Vagina (tissue), 2 donors: ENCODE results near the gene USF2. TPM values are rescaled to one million over a fixed set of nuclear protein-coding genes. Genes with fewer than 3 reads are reported as not detected.
"Not testable (repeated sequence)": the region's sequence is repeated elsewhere in the genome, so short reads cannot be mapped to it uniquely, and the experiment has no call there.

ENCODE experiments used
- DNase-seq, 2 donors: peaks; one replicate each; pipeline ENCODE4 v3.0.0-alpha.2; 2017; ENCODE audit errors: extremely low spot score in 2 of 2
- H3K27ac ChIP-seq: fragments of 200-600 bp; sonication (generic); one replicate; pipeline ENCODE4 v1.5.1; 2019
- H3K27me3 ChIP-seq: fragments of 200-600 bp; sonication (generic); one replicate; pipeline ENCODE4 v1.5.1; 2019
- H3K36me3 ChIP-seq, 2 donors: fragments of 200-600 bp; sonication (generic); one replicate each; pipeline ENCODE4 v1.5.1; 2017 to 2019
- H3K4me1 ChIP-seq: fragments of 200-600 bp; sonication (generic); one replicate; pipeline ENCODE4 v1.5.1; 2019
- H3K4me3 ChIP-seq, 2 donors: fragments of 200-600 bp; sonication (generic); 1 replicate in 1 of 2; 2 replicates in 1 of 2; pipeline ENCODE4 v1.5.1; 2016 to 2019
- H3K9me3 ChIP-seq: fragments of 200-600 bp; sonication (generic); one replicate; pipeline ENCODE4 v1.5.1; 2019
- CTCF ChIP-seq, 3 experiments: fragments of 450-650 bp in 2 of 3; fragments of 200-600 bp in 1 of 3; sonication (generic) in 1 of 3; IDR thresholded peaks; one replicate each; pipeline ENCODE4 v1.5.1; 2017 to 2019; ENCODE audit warnings: antibody characterized with exemption in 3 of 3, mild to moderate bottlenecking in 2 of 3, moderate library complexity in 2 of 3
- POLR2A ChIP-seq, 2 donors: fragments of 450-650 bp; IDR thresholded peaks; one replicate each; pipeline ENCODE4 v1.6.1; 2017; ENCODE audit warnings: antibody characterized with exemption in 2 of 2, mild to moderate bottlenecking in 2 of 2, moderate library complexity in 2 of 2
- POLR2AphosphoS5 ChIP-seq, 2 donors: sonication (generic); formaldehyde crosslinking; IDR thresholded peaks; one replicate each; pipeline ENCODE4 v1.9.0; 2017; ENCODE audit warnings: antibody characterized with exemption in 2 of 2, mild to moderate bottlenecking in 2 of 2, low read depth in 1 of 2; ENCODE audit not compliant: insufficient read depth in 1 of 2
- intact Hi-C: fragments of 100-400 bp; cut with DNase I; formaldehyde crosslinking; loops from one replicate; pipeline ENCODE4 v1.15.1; 2023
- total RNA-seq: library from RNA; depleted of rRNA; stranded (reverse); fragments of >200 nt; gene quantifications from one replicate; pipeline ENCODE4 v1.2.3, GENCODE V29; 2016

Gene USF2
- total RNA-seq, 1 donor from 2014 or later = 95.5 TPM

- intact Hi-C loops = no loop called here
Measured at GRCh38 chr19:35281303-35281702, 12.5 kb downstream of the USF2 start.

GRCh38 chr19:35284153-35285094 is 15.7 kb downstream of the USF2 start:
- no peaks in the 10 kb centered on the region for H3K9me3 ChIP-seq
- no peak for DNase-seq
- no peaks in the 10 kb centered on the region for H3K27me3 ChIP-seq
- no peak overlapping the region for H3K27ac ChIP-seq
- no peak overlapping the region for H3K4me3 ChIP-seq
- peaks cover 16% of the 10 kb centered on the region for H3K4me1 ChIP-seq
- intact Hi-C loops = no loop called here
- H3K36me3 ChIP-seq = peaks cover 0 to 4% of the 10 kb centered on the region in 2 donors
- TF ChIP-seq CTCF (IDR thresholded peaks at IDR 0.05) = no peak
- TF ChIP-seq POLR2A (IDR thresholded peaks at IDR 0.05) = no peak
- TF ChIP-seq POLR2AphosphoS5 (IDR thresholded peaks at IDR 0.05; ENCODE audit: insufficient read depth in 1 of 2, low read depth in 1 of 2) = no peak

More at GRCh38 chr19:35281303-35281702, 12.5 kb downstream of the USF2 start:
- H3K4me1 ChIP-seq = peaks cover 16% of the 10 kb centered on the region
- H3K36me3 ChIP-seq = peaks cover 0 to 32% of the 10 kb centered on the region in 2 donors
- no peak overlapping the region for H3K27ac ChIP-seq
- no peak for DNase-seq
- H3K27me3 ChIP-seq = no peaks in the 10 kb centered on the region
- no peaks in the 10 kb centered on the region for H3K9me3 ChIP-seq
- H3K4me3 ChIP-seq = no peak overlapping the region
- no peak for TF ChIP-seq POLR2A (IDR thresholded peaks at IDR 0.05)
- TF ChIP-seq CTCF (IDR thresholded peaks at IDR 0.05) = no peak
- TF ChIP-seq POLR2AphosphoS5 (IDR thresholded peaks at IDR 0.05; ENCODE audit: insufficient read depth in 1 of 2, low read depth in 1 of 2) = no peak

DNA sequence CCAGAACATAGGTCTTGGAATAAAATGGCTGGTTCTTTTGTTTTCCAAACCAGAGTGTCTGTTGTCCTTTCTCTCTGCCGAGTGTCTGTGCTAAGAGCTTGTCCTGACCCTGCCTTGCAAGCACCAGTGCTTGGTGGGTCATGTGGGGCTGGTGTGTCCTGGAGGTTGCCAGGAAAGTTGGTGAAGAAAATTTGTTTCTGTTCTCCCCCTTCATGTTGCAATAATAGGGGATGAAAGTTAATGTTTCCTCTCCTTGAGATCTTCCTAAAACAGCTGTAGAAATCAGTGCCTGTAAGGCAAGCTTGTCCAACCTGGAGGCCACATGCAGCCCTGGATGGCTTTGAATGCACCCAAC is 16.3 kb downstream of the USF2 start:
- no peaks in the 10 kb centered on the region for H3K27me3 ChIP-seq
- no peaks in the 10 kb centered on the region for H3K9me3 ChIP-seq
- peaks cover 16% of the 10 kb centered on the region for H3K4me1 ChIP-seq
- no peak overlapping the region for H3K4me3 ChIP-seq
- TF ChIP-seq CTCF (IDR thresholded peaks at IDR 0.05) = no peak
- TF ChIP-seq POLR2AphosphoS5 (IDR thresholded peaks at IDR 0.05; ENCODE audit: insufficient read depth in 1 of 2, low read depth in 1 of 2) = no peak
- no peak for TF ChIP-seq POLR2A (IDR thresholded peaks at IDR 0.05)
- H3K27ac ChIP-seq = no peak overlapping the region
- intact Hi-C loops = no loop called here
- DNase-seq = no peak
- no peaks in the 10 kb centered on the region for H3K36me3 ChIP-seq

DNA sequence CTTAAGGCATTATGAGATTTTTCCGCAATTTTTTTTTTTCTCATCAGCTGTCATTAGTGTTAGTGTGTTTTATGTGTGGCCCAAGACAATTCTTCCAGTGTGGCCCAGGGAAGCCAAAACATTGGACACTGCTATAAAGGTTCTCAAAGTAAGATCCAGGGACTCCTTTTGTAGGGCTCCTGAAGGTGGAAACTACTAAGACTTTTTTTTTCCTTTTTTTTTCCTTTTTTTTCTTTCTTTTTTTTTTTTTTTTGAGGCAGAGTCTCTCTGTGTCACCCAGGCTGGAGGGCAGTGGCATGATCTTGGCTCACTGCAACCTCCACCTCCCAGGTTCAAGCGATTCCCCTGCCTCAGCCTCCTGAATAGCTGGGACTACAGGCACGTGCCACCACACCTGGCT is 16.7 kb downstream of the USF2 start:
- not testable (repeated sequence) for H3K9me3 ChIP-seq

DNA sequence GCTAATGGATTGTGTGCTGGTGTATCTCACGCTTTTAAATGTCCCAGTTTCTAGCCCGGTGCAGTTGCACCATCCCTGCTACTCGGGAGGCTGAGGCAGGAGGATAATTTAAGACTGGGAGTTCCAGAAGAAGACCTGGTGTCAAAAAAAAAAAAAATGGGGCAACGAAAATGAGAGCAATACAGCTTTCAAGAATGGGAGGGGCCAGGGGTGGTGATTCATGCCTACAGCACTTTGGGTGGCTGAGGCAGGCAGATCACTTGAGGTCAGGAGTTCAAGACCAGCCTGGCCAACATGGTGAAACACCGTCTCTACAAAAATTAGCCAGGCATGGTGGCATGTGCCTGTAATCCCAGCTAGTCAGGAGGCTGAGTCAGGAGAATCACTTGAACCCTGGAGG is 17.3 kb downstream of the USF2 start:
- H3K4me3 ChIP-seq, H3K27ac ChIP-seq, H3K27me3 ChIP-seq, intact Hi-C loops, H3K36me3 ChIP-seq, DNase-seq, H3K9me3 ChIP-seq: not testable (repeated sequence)
- H3K4me1 ChIP-seq = peaks cover 12% of the 10 kb centered on the region

More for the DNA sequence above, 16.7 kb downstream of the USF2 start:
- intact Hi-C loops, H3K36me3 ChIP-seq, H3K4me3 ChIP-seq, H3K27me3 ChIP-seq, DNase-seq, H3K27ac ChIP-seq: not testable (repeated sequence)
- H3K4me1 ChIP-seq = peaks cover 16% of the 10 kb centered on the region

DNA sequence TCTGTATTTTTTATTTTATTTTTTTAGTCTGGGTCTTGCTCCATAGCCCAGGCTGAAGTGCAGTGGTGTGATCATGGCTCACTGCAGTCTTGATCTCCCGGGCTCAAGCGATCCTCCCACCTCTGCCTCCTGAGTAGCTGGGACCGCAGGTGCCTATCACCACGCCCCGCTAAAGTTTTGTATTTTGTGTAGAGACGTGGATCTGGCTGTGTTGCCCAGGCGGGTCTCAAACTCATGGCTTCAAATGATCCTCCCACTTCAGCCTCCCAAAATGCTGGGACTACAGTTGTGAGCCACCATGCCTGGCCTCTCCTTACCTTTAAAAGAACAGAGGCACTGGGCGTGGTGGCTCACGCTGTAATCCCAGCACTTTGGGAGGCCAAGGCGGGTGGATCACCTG is 19.0 kb downstream of the USF2 start:
- H3K27ac ChIP-seq = no peak overlapping the region
- H3K4me1 ChIP-seq = no peaks in the 10 kb centered on the region
- no peak for DNase-seq
- H3K9me3 ChIP-seq = no peaks in the 10 kb centered on the region
- intact Hi-C loops = no loop called here
- no peaks in the 10 kb centered on the region for H3K27me3 ChIP-seq
- no peak for TF ChIP-seq POLR2A (IDR thresholded peaks at IDR 0.05)
- TF ChIP-seq POLR2AphosphoS5 (IDR thresholded peaks at IDR 0.05; ENCODE audit: insufficient read depth in 1 of 2, low read depth in 1 of 2) = no peak
- no peak for TF ChIP-seq CTCF (IDR thresholded peaks at IDR 0.05)
- H3K36me3 ChIP-seq = no peaks in the 10 kb centered on the region
- no peak overlapping the region for H3K4me3 ChIP-seq
